GM12878 (cell line): Measurements from ENCODE around the gene DCAF12L1. TPM values are rescaled to one million over a fixed set of nuclear protein-coding genes. Genes with fewer than 3 reads are reported as not detected.

Experiments used
- ATAC-seq: fragments of 200-7000 bp; cut with Tn5 transposase; 3 replicates; pipeline ENCODE4 v1.9.1; 2020; ENCODE audit warnings: mild to moderate bottlenecking, moderate library complexity
- BruUV-seq: library from RNA; stranded (reverse); fragments of 400-500 nt; replicated peaks from 2 replicates; lab custom pipeline; 2021; lab: Mats Ljungman, UMichigan
- CTCF ChIA-PET: fragments of 300-600 bp; sonication (Branson Sonifier 250); formaldehyde crosslinking; extraction: SDS; loops from one replicate; lab custom pipeline; 2021; ENCODE audit warnings: inconsistent platforms; lab: Yijun Ruan, JAX
- POLR2A ChIA-PET: fragments of 350-600 bp; formaldehyde crosslinking; extraction: SDS; loops from one replicate; lab custom pipeline; 2021; ENCODE audit warnings: inconsistent platforms; lab: Charles Lee
- RAD21 ChIA-PET: fragments of 300-600 bp; sonication (Branson Sonifier 250); formaldehyde crosslinking; loops from one replicate; lab custom pipeline; 2023; ENCODE audit warnings: antibody characterized with exemption; ENCODE audit not compliant: unreplicated experiment; lab: Charles Lee
- SMC1A ChIA-PET: fragments of 300-600 bp; sonication (Branson Sonifier 250); formaldehyde crosslinking; loops from one replicate; lab custom pipeline; 2023; ENCODE audit not compliant: unreplicated experiment, uncharacterized antibody; lab: Charles Lee
- DNase-seq: peaks from one replicate; pipeline ENCODE4 v3.0.0-alpha.2; 2011; ENCODE audit warnings: low read depth, low spot score
- FAIRE-seq: peaks from 3 replicates; lab custom pipeline; 2011; peaks lifted over from hg19 to GRCh38; lab: Jason Lieb, UNC
- H2AFZ ChIP-seq: 2 replicates; pipeline ENCODE4 v1.6.0; 2011; ENCODE audit warnings: low read depth, low read length, control low read depth; ENCODE audit not compliant: control insufficient read depth
- H3K27ac ChIP-seq: 2 replicates; pipeline ENCODE4 v1.5.1; 2011; ENCODE audit warnings: control low read depth; ENCODE audit not compliant: control insufficient read depth, insufficient read depth
- H3K27me3 ChIP-seq, 2 experiments: replicated peaks in 1 of 2; 2 replicates each; pipeline versions ENCODE4 v1.6.0 to v1.6.1; 2011; ENCODE audit warnings: low read length in 1 of 2; ENCODE audit not compliant: control insufficient read depth in 2 of 2, insufficient read depth in 2 of 2
- H3K36me3 ChIP-seq, 2 experiments: 2 replicates each; pipeline ENCODE4 v1.5.1; 2011; ENCODE audit warnings: low read length in 1 of 2; ENCODE audit not compliant: control insufficient read depth in 2 of 2, insufficient read depth in 2 of 2
- H3K4me1 ChIP-seq: 2 replicates; pipeline ENCODE4 v1.6.1; 2011; ENCODE audit warnings: mild to moderate bottlenecking, low read length, moderate library complexity, mixed read lengths; ENCODE audit not compliant: control insufficient read depth, insufficient read depth
- H3K4me2 ChIP-seq: 2 replicates; pipeline ENCODE4 v1.6.0; 2011; ENCODE audit warnings: control low read depth; ENCODE audit not compliant: control insufficient read depth, insufficient read depth
- H3K4me3 ChIP-seq: fragments of 200-600 bp; sonication (generic); 2 replicates; pipeline ENCODE4 v1.5.1; 2016
- H3K79me2 ChIP-seq: 2 replicates; pipeline ENCODE4 v1.6.0; 2011; ENCODE audit warnings: low read length; ENCODE audit not compliant: control insufficient read depth, insufficient read depth
- H3K9ac ChIP-seq: 2 replicates; pipeline ENCODE4 v1.8.0; 2011; ENCODE audit warnings: low read length, control low read depth, mixed read lengths; ENCODE audit not compliant: control insufficient read depth, insufficient read depth
- H3K9me3 ChIP-seq: replicated peaks from 3 replicates; pipeline ENCODE4 v1.5.1; 2011; ENCODE audit warnings: mild to moderate bottlenecking, low read length; ENCODE audit not compliant: control insufficient read depth, insufficient read depth
- H4K20me1 ChIP-seq: 2 replicates; pipeline ENCODE4 v1.6.0; 2011; ENCODE audit not compliant: control insufficient read depth, insufficient read depth
- GABPA ChIP-seq: IDR thresholded peaks from 2 replicates; pipeline ENCODE4 v1.6.1; 2014; ENCODE audit warnings: antibody characterized with exemption, low read depth, mild to moderate bottlenecking, inconsistent platforms
- whole genome bisulfite sequencing: methylation state at CpG from one replicate; pipeline ENCODE4 v1.1.6; 2016; ENCODE audit warnings: low lambda C conversion rate; ENCODE audit not compliant: insufficient replicate concordance, insufficient coverage; ENCODE audit errors: missing lambda C conversion rate; 5-methylcytosine and 5-hydroxymethylcytosine counted together
- in situ Hi-C: fragments of 300-500 bp; cut with MboI; formaldehyde crosslinking; loops from 9 replicates; pipeline ENCODE4 v1.14.3; 2018; ENCODE audit warnings: mixed read lengths
- intact Hi-C: fragments of 100-400 bp; cut with micrococcal nuclease; formaldehyde crosslinking; loops from one replicate; pipeline ENCODE4 v1.14.2; 2022; ENCODE audit not compliant: unreplicated experiment
- polyA plus RNA-seq, 11 experiments: library from polyadenylated mRNA; depleted of rRNA in 4 of 11; unstranded in 6 of 11; stranded (reverse) in 5 of 11; fragments of >200 nt; fragmentation: Nextera tagmentation in 4 of 11; fragmentation: Illumina TruSeq in 1 of 11; extraction: Ambion mirVana in 4 of 11; extraction: Trizol in 1 of 11; gene quantifications; 1 replicate in 1 of 11; 2 replicates in 10 of 11; pipeline versions ENCODE4 v1.2.1 to v1.2.3, GENCODE V29; 2011 to 2016; ENCODE audit warnings: inconsistent platforms in 2 of 11, missing spikeins in 2 of 11, low read depth in 1 of 11
- total RNA-seq, 4 experiments: library from RNA; depleted of rRNA in 3 of 4; stranded (reverse); fragments of >200 nt in 3 of 4; fragmentation: Illumina TruSeq in 1 of 4; extraction: Trizol in 1 of 4; gene quantifications; 2 replicates each; pipeline versions ENCODE4 v1.2.1 to v1.2.3, GENCODE V29; 2013 to 2021
- TF ChIP-seq, protein P1 (sequence below): fragments of 450-650 bp; conservative IDR thresholded peaks from 2 replicates; pipeline ENCODE4 v1.6.1; 2017; ENCODE audit warnings: mild to moderate bottlenecking, moderate library complexity
- TF ChIP-seq, protein P2 (sequence below): fragments of 150-350 bp; IDR thresholded peaks from 2 replicates; pipeline ENCODE4 v1.6.1; 2014; ENCODE audit warnings: mild to moderate bottlenecking, low read depth, low read length

Gene DCAF12L1
- total and polyA plus RNA-seq, 10 of the 15 experiments (the other 5 are each of a cell fraction or from before 2014, with no cell fraction given) = not detected

DNA sequence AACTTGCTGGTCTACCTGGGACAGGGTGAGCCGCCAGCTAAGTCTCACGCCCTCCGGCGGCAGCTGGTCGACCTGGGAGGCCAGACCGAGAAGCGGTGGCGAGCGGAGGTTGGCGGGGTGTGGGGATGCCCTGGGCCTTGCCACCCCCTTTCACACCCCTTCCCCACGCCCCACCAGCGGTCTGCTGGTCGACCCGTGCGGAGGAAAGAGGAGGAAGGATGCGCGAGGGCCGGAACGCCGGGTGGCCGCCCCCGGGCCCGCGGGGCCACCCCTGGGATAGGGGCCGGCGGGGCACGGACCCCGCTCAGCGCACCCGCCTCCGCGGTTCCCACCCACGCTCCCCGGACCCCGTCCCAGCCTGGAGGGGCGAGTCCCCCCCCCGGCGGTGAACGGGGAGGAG lies 28.3 kb upstream of the DCAF12L1 start (continued):
- no peak for TF ChIP-seq GABPA
- TF ChIP-seq, all 136 proteins: peak for 0

DNA sequence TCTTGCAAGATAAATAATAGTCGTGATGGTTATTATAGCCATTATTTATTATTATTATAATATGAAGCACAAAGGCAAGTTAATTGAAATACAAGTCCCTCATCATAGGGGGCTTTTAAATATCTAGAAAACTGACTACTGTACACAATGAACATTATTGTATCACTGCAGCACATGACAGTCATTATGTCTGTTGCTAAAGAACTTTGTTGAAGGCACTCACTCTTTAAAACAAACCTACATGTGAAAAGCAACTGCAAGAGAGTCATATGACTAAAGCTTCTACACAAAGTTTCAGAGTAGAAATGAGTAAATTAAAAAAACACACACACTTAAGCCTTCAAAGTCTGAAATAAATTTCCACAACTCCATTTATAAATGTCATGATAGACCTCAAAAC lies 23.3 kb upstream of the DCAF12L1 start:
- H4K20me1 ChIP-seq = no peaks in the 10 kb centered on the region
- ChIA-PET CTCF (no interaction called here), POLR2A (no interaction called here), SMC1A (no interaction called here), RAD21 (no interaction called here)
- intact Hi-C loops = no loop called here
- no peak overlapping the region for H3K9ac ChIP-seq
- TF ChIP-seq, protein P1, sequence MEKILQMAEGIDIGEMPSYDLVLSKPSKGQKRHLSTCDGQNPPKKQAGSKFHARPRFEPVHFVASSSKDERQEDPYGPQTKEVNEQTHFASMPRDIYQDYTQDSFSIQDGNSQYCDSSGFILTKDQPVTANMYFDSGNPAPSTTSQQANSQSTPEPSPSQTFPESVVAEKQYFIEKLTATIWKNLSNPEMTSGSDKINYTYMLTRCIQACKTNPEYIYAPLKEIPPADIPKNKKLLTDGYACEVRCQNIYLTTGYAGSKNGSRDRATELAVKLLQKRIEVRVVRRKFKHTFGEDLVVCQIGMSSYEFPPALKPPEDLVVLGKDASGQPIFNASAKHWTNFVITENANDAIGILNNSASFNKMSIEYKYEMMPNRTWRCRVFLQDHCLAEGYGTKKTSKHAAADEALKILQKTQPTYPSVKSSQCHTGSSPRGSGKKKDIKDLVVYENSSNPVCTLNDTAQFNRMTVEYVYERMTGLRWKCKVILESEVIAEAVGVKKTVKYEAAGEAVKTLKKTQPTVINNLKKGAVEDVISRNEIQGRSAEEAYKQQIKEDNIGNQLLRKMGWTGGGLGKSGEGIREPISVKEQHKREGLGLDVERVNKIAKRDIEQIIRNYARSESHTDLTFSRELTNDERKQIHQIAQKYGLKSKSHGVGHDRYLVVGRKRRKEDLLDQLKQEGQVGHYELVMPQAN = no peak
- TF ChIP-seq, protein P2, sequence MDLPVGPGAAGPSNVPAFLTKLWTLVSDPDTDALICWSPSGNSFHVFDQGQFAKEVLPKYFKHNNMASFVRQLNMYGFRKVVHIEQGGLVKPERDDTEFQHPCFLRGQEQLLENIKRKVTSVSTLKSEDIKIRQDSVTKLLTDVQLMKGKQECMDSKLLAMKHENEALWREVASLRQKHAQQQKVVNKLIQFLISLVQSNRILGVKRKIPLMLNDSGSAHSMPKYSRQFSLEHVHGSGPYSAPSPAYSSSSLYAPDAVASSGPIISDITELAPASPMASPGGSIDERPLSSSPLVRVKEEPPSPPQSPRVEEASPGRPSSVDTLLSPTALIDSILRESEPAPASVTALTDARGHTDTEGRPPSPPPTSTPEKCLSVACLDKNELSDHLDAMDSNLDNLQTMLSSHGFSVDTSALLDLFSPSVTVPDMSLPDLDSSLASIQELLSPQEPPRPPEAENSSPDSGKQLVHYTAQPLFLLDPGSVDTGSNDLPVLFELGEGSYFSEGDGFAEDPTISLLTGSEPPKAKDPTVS = no peak
- no peaks in the 10 kb centered on the region for H3K4me1 ChIP-seq
- no peaks in the 10 kb centered on the region for H3K27me3 ChIP-seq
- H3K4me2 ChIP-seq = no peak overlapping the region
- no peak for FAIRE-seq
- no peaks in the 10 kb centered on the region for H3K36me3 ChIP-seq
- no peak for DNase-seq
- H3K9me3 ChIP-seq = no peaks in the 10 kb centered on the region
- H2AFZ ChIP-seq = no peak overlapping the region
- H3K4me3 ChIP-seq = no peak overlapping the region
- no peaks in the 10 kb centered on the region for H3K79me2 ChIP-seq
- H3K27ac ChIP-seq = no peak overlapping the region
- in situ Hi-C loops = no loop called here
- BruUV-seq = no TSS peak
- no peak for ATAC-seq
- WGBS = 11% methylated on average over 1 of the region's 1 CpG
